ENCODE results near the gene MCUR1. TPM values are rescaled to one million over a fixed set of nuclear protein-coding genes. Genes with fewer than 3 reads are reported as not detected.

The MCUR1 gene
- total RNA-seq, 1 donor from 2014 or later: 31.7 TPM

- Mint-ChIP-seq H3K4me1 (ENCODE audit: low read depth) (peaks cover 56% of the 10 kb centered on the region), H3K36me3 (ENCODE audit: low read depth) (no peaks in the 10 kb centered on the region), H3K27ac (ENCODE audit: unreplicated experiment) (peak overlapping the region; percentile 98), H3K9me3 (ENCODE audit: low read depth) (no peaks in the 10 kb centered on the region), H3K27me3 (ENCODE audit: low read depth) (no peaks in the 10 kb centered on the region), H3K4me3 (ENCODE audit: unreplicated experiment) (no peak overlapping the region)
- TF ChIP-seq CTCF (IDR thresholded peaks at IDR 0.05): no peak
- DNase-seq (ENCODE audit: low spot score): no peak
These were observed 52.9 kb downstream of the MCUR1 start for GRCh38 chr6:13761361-13762036.

DNA sequence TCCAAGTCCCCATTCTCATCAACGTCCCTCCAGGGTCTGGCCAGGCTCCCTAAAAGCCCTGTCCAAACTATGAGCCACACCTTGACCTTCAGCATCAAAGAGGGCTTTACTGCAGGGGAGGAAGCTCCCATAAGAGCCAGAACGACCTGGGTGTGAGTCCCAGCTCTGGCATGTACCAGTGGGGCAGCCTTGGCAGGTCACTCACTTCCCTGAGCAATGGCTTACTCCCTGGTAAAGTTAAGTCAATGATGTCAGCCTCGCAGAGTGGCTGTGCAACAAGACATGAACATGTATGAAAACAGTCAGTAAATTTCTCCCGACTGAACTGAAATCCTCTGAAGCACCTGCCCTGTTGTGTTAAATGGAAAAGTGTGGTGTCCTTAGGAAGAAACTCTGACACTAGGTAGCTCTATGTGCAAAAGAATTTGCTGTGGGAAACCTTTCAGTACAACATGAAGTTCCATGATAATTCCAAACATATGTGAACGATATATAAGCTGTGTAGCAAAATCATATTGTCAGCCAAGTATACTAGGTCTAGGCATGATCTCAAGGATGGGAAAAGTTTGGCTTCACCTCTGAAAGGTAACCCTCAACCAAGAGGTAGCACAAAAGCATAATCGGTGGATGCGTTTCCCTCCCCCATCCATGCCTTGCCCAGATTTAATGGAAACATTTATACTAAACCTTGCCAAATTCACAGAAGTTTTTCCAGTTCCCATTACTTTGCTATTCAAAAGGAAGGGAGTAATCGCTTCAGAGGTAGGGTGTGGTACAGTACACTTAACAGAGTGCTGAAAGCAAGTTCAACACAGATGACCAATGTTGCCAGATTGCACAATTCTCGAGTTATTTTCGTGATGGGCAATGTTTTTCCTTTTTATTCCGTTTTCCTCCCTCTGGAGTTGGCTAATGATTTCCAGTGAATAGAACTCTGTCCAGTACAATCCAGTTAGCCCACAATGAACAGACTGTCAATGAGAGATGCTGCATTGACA, 53.8 kb downstream of the MCUR1 start:
- Mint-ChIP-seq H3K9me3 (ENCODE audit: low read depth) (no peaks in the 10 kb centered on the region), H3K36me3 (ENCODE audit: low read depth) (no peaks in the 10 kb centered on the region), H3K27ac (ENCODE audit: unreplicated experiment) (peak overlapping the region; percentile 98), H3K4me1 (ENCODE audit: low read depth) (peaks cover 53% of the 10 kb centered on the region), H3K4me3 (ENCODE audit: unreplicated experiment) (no peak overlapping the region), H3K27me3 (ENCODE audit: low read depth) (no peaks in the 10 kb centered on the region)
- TF ChIP-seq CTCF (IDR thresholded peaks at IDR 0.05): no peak
- DNase-seq (ENCODE audit: low spot score): no peak

DNA sequence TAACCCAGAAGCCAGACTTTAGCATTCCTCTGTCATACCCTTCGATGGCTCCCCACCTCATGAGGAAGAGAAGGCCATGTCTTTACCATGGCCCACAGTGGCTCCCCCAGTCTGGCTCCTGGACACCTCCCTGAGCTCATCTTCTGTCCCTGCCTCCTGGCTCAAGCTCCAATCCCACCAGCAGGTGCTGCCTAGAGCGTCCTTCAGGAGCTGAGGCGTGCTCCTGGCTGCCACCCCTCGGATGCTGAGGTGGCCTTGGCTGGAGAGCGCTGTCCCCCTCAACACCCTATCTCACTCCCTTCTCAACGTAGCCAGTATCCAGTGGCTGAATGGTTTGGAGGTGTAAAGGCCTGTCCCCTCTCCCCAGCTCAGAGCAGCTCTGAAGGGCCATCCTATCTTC, 55.3 kb downstream of the MCUR1 start:
- TF ChIP-seq CTCF (IDR thresholded peaks at IDR 0.05): no peak
- Mint-ChIP-seq H3K36me3 (ENCODE audit: low read depth) (no peaks in the 10 kb centered on the region), H3K9me3 (ENCODE audit: low read depth) (no peaks in the 10 kb centered on the region), H3K4me3 (ENCODE audit: unreplicated experiment) (no peak overlapping the region), H3K27ac (ENCODE audit: unreplicated experiment) (no peak overlapping the region), H3K4me1 (ENCODE audit: low read depth) (peaks cover 61% of the 10 kb centered on the region), H3K27me3 (ENCODE audit: low read depth) (no peaks in the 10 kb centered on the region)
- DNase-seq (ENCODE audit: low spot score): no peak

DNA sequence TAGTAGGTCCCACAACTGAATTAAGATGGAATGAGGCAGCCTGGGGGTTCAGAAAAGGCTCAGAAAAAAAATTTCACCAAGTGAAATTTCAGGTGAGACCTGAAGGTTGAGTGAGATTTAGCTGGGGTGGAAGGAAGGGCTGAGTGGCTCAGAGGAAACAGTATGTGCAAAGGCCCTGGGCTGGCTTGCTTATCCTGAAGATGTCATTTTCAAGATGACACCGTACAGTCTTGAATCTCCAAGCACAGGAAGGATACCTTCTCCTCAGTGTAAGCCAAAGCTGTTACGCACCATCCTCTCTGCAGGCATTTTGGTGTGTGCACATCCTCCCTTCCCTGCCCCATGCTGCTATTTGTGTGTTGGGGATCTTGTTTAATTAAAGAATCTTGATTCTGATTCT, 59.7 kb downstream of the MCUR1 start:
- no peak for TF ChIP-seq CTCF (IDR thresholded peaks at IDR 0.05)
- DNase-seq (ENCODE audit: low spot score): no peak
- Mint-ChIP-seq H3K4me3 (ENCODE audit: unreplicated experiment) (no peak overlapping the region), H3K27me3 (ENCODE audit: low read depth) (no peaks in the 10 kb centered on the region), H3K4me1 (ENCODE audit: low read depth) (peaks cover 20% of the 10 kb centered on the region), H3K27ac (ENCODE audit: unreplicated experiment) (peak overlapping the region; percentile 84), H3K9me3 (ENCODE audit: low read depth) (no peaks in the 10 kb centered on the region), H3K36me3 (ENCODE audit: low read depth) (no peaks in the 10 kb centered on the region)

- no peaks in the 10 kb centered on the region for H3K36me3 Mint-ChIP-seq (ENCODE audit: low read depth)
- DNase-seq (ENCODE audit: low spot score): no peak
These were observed 70.6 kb downstream of the MCUR1 start for GRCh38 chr6:13743736-13744127.

More at GRCh38 chr6:13743736-13744127, 70.6 kb downstream of the MCUR1 start:
- Mint-ChIP-seq H3K9me3 (ENCODE audit: low read depth) (no peaks in the 10 kb centered on the region), H3K4me3 (ENCODE audit: unreplicated experiment) (no peak overlapping the region), H3K27me3 (ENCODE audit: low read depth) (no peaks in the 10 kb centered on the region), H3K27ac (ENCODE audit: unreplicated experiment) (no peak overlapping the region), H3K4me1 (ENCODE audit: low read depth) (no peaks in the 10 kb centered on the region)
- no peak for TF ChIP-seq CTCF (IDR thresholded peaks at IDR 0.05)
